Effector memory CD8-positive, alpha-beta T cell (primary cell): ENCODE measurements around the gene SLC25A21.
"Not testable (repeated sequence)": the region's sequence is repeated elsewhere in the genome, so short reads cannot be mapped to it uniquely, and the experiment has no call there.

ENCODE experiments used
- ATAC-seq: fragments of 150-1000 bp; cut with Tn5 transposase; replicated peaks from 2 replicates; pipeline ENCODE4 v1.10.0; 2021; ENCODE audit warnings: mild to moderate bottlenecking, moderate library complexity
- DNase-seq, 3 experiments: peaks; one replicate each; pipeline ENCODE4 v3.0.0; 2021
- H3K27ac Mint-ChIP-seq, 2 donors: one replicate each; pipeline ENCODE4 v1.8.0; 2022; ENCODE audit warnings: mild to moderate bottlenecking in 2 of 2, mixed read lengths in 2 of 2, moderate library complexity in 2 of 2
- H3K27me3 Mint-ChIP-seq, 2 donors: one replicate each; pipeline ENCODE4 v1.8.0; 2022; ENCODE audit warnings: mixed read lengths in 2 of 2
- H3K36me3 Mint-ChIP-seq: one replicate; pipeline ENCODE4 v1.8.0; 2022; ENCODE audit warnings: mild to moderate bottlenecking, moderate library complexity, mixed read lengths; ENCODE audit not compliant: insufficient read depth
- H3K4me1 Mint-ChIP-seq, 2 donors: one replicate each; pipeline ENCODE4 v1.8.0; 2022; ENCODE audit warnings: low read depth in 2 of 2, mixed read lengths in 2 of 2
- H3K4me3 Mint-ChIP-seq, 2 donors: one replicate each; pipeline ENCODE4 v1.8.0; 2022; ENCODE audit warnings: mild to moderate bottlenecking in 2 of 2, mixed read lengths in 2 of 2, moderate library complexity in 2 of 2
- H3K9me3 Mint-ChIP-seq, 2 donors: one replicate each; pipeline ENCODE4 v1.8.0; 2022; ENCODE audit warnings: mixed read lengths in 2 of 2

Gene SLC25A21

GRCh38 chr14:36981832-36982529, 190.4 kb downstream of the SLC25A21 start:
- ATAC-seq (no peak), DNase-seq (no peak)
- Mint-ChIP-seq H3K4me1 (no peaks in the 10 kb centered on the region), H3K27me3 (no peaks in the 10 kb centered on the region), H3K4me3 (no peak overlapping the region), H3K36me3 (no peaks in the 10 kb centered on the region), H3K9me3 (peaks cover 2 to 9% of the 10 kb centered on the region in 2 donors), H3K27ac (no peak overlapping the region)

GRCh38 chr14:36980413-36980812, 192.0 kb downstream of the SLC25A21 start:
- DNase-seq, H3K4me3 Mint-ChIP-seq, H3K9me3 Mint-ChIP-seq, H3K27ac Mint-ChIP-seq, H3K4me1 Mint-ChIP-seq, H3K36me3 Mint-ChIP-seq, H3K27me3 Mint-ChIP-seq, ATAC-seq: not testable (repeated sequence)

- H3K36me3 Mint-ChIP-seq = no peaks in the 10 kb centered on the region
- H3K9me3 Mint-ChIP-seq = peaks cover 5 to 9% of the 10 kb centered on the region in 2 donors
- no peak overlapping the region for H3K4me3 Mint-ChIP-seq
- H3K27ac Mint-ChIP-seq = no peak overlapping the region
- no peaks in the 10 kb centered on the region for H3K27me3 Mint-ChIP-seq
- no peaks in the 10 kb centered on the region for H3K4me1 Mint-ChIP-seq
- no peak for DNase-seq
- no peak for ATAC-seq
These were observed 192.5 kb downstream of the SLC25A21 start for GRCh38 chr14:36979863-36980262.

GRCh38 chr14:36976571-36977023, 195.8 kb downstream of the SLC25A21 start:
- H3K27me3 Mint-ChIP-seq = no peaks in the 10 kb centered on the region
- no peaks in the 10 kb centered on the region for H3K36me3 Mint-ChIP-seq
- no peaks in the 10 kb centered on the region for H3K4me1 Mint-ChIP-seq
- no peak overlapping the region for H3K4me3 Mint-ChIP-seq
- no peak for DNase-seq
- no peak overlapping the region for H3K27ac Mint-ChIP-seq
- ATAC-seq = no peak
- peaks cover 16 to 27% of the 10 kb centered on the region in 2 donors for H3K9me3 Mint-ChIP-seq

- no peak for DNase-seq
- no peak overlapping the region for H3K4me3 Mint-ChIP-seq
- ATAC-seq = no peak
These were observed 196.6 kb downstream of the SLC25A21 start for GRCh38 chr14:36975834-36976233.

GRCh38 chr14:36974985-36975384, 197.4 kb downstream of the SLC25A21 start:
- Mint-ChIP-seq H3K27ac (no peak overlapping the region), H3K4me3 (no peak overlapping the region), H3K4me1 (no peaks in the 10 kb centered on the region), H3K27me3 (no peaks in the 10 kb centered on the region), H3K36me3 (no peaks in the 10 kb centered on the region), H3K9me3 (peaks cover 14 to 18% of the 10 kb centered on the region in 2 donors)
- ATAC-seq (no peak), DNase-seq (no peak)

More at GRCh38 chr14:36975834-36976233, 196.6 kb downstream of the SLC25A21 start:
- H3K36me3 Mint-ChIP-seq = no peaks in the 10 kb centered on the region
- H3K9me3 Mint-ChIP-seq = peaks cover 16 to 26% of the 10 kb centered on the region in 2 donors
- H3K27me3 Mint-ChIP-seq = no peaks in the 10 kb centered on the region
- H3K4me1 Mint-ChIP-seq = no peaks in the 10 kb centered on the region
- H3K27ac Mint-ChIP-seq = no peak overlapping the region

GRCh38 chr14:36973806-36974442, 198.5 kb downstream of the SLC25A21 start:
- Mint-ChIP-seq H3K4me3 (no peak overlapping the region), H3K9me3 (peaks cover 14 to 18% of the 10 kb centered on the region in 2 donors), H3K27ac (no peak overlapping the region), H3K36me3 (no peaks in the 10 kb centered on the region), H3K27me3 (no peaks in the 10 kb centered on the region), H3K4me1 (no peaks in the 10 kb centered on the region)
- ATAC-seq = no peak
- DNase-seq = no peak

GRCh38 chr14:36971263-36971855, 201.0 kb downstream of the SLC25A21 start:
- Mint-ChIP-seq H3K27me3 (no peaks in the 10 kb centered on the region), H3K4me1 (no peaks in the 10 kb centered on the region), H3K36me3 (no peaks in the 10 kb centered on the region), H3K4me3 (no peak overlapping the region), H3K27ac (no peak overlapping the region), H3K9me3 (peaks cover 20 to 26% of the 10 kb centered on the region in 2 donors)
- no peak for DNase-seq
- no peak for ATAC-seq

GRCh38 chr14:36967892-36968555, 204.4 kb downstream of the SLC25A21 start:
- no peaks in the 10 kb centered on the region for H3K27me3 Mint-ChIP-seq
- H3K36me3 Mint-ChIP-seq = no peaks in the 10 kb centered on the region
- no peak for DNase-seq
- peaks cover 15 to 17% of the 10 kb centered on the region in 2 donors for H3K9me3 Mint-ChIP-seq
- H3K27ac Mint-ChIP-seq = no peak overlapping the region
- no peaks in the 10 kb centered on the region for H3K4me1 Mint-ChIP-seq
- ATAC-seq = no peak
- no peak overlapping the region for H3K4me3 Mint-ChIP-seq

- no peak for DNase-seq
- no peak overlapping the region for H3K27ac Mint-ChIP-seq
- no peaks in the 10 kb centered on the region for H3K36me3 Mint-ChIP-seq
- no peak overlapping the region for H3K4me3 Mint-ChIP-seq
- no peak for ATAC-seq
- H3K4me1 Mint-ChIP-seq = no peaks in the 10 kb centered on the region
- no peaks in the 10 kb centered on the region for H3K27me3 Mint-ChIP-seq
- peaks cover 4 to 8% of the 10 kb centered on the region in 2 donors for H3K9me3 Mint-ChIP-seq
These were observed 216.4 kb downstream of the SLC25A21 start for GRCh38 chr14:36955967-36956366.

- H3K27me3 Mint-ChIP-seq = no peaks in the 10 kb centered on the region
- H3K4me1 Mint-ChIP-seq = no peaks in the 10 kb centered on the region
- H3K9me3 Mint-ChIP-seq = peaks cover 7 to 8% of the 10 kb centered on the region in 2 donors
- ATAC-seq (no peak), DNase-seq (no peak)
- no peak overlapping the region for H3K27ac Mint-ChIP-seq
- H3K36me3 Mint-ChIP-seq = no peaks in the 10 kb centered on the region
- H3K4me3 Mint-ChIP-seq = no peak overlapping the region
These were observed 217.0 kb downstream of the SLC25A21 start for GRCh38 chr14:36955376-36955775.

GRCh38 chr14:36952689-36953088, 219.7 kb downstream of the SLC25A21 start:
- Mint-ChIP-seq H3K4me1 (no peaks in the 10 kb centered on the region), H3K9me3 (peaks cover 7 to 8% of the 10 kb centered on the region in 2 donors), H3K27me3 (no peaks in the 10 kb centered on the region), H3K4me3 (no peak overlapping the region), H3K36me3 (no peaks in the 10 kb centered on the region), H3K27ac (no peak overlapping the region)
- DNase-seq = no peak
- ATAC-seq = no peak

- Mint-ChIP-seq H3K4me1 (no peaks in the 10 kb centered on the region), H3K4me3 (no peak overlapping the region), H3K27me3 (no peaks in the 10 kb centered on the region), H3K36me3 (no peaks in the 10 kb centered on the region), H3K9me3 (peaks cover 5 to 8% of the 10 kb centered on the region in 2 donors), H3K27ac (no peak overlapping the region)
- no peak for DNase-seq
- no peak for ATAC-seq
These were observed 221.0 kb downstream of the SLC25A21 start for GRCh38 chr14:36951380-36951911.
